ENCODE measurements around the gene CNKSR3. TPM values are rescaled to one million over a fixed set of nuclear protein-coding genes. Genes with fewer than 3 reads are reported as not detected.

CNKSR3 gene
- total RNA-seq, 2 donors from 2014 or later: 13.1 to 31.5 TPM

DNA sequence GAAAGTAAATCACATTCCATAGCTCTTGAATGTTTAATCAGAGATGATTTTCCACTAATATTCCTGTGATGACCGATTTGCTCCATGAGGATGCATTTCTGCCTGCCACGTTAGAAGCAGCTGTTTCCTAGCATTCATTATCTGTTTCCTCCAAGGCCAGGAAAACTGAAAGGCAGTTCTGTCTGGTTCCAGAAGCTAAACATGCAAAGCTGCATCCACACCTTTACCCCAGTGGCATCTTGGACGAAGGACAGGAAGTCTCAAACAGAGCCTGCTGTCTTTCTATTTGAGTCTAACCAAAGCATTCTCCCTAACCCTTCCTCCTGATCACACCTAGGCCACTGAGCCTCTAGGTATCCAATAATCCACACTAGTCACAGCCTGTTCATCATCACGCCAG lies 27.6 kb downstream of the CNKSR3 start:
- TF ChIP-seq, protein P1, sequence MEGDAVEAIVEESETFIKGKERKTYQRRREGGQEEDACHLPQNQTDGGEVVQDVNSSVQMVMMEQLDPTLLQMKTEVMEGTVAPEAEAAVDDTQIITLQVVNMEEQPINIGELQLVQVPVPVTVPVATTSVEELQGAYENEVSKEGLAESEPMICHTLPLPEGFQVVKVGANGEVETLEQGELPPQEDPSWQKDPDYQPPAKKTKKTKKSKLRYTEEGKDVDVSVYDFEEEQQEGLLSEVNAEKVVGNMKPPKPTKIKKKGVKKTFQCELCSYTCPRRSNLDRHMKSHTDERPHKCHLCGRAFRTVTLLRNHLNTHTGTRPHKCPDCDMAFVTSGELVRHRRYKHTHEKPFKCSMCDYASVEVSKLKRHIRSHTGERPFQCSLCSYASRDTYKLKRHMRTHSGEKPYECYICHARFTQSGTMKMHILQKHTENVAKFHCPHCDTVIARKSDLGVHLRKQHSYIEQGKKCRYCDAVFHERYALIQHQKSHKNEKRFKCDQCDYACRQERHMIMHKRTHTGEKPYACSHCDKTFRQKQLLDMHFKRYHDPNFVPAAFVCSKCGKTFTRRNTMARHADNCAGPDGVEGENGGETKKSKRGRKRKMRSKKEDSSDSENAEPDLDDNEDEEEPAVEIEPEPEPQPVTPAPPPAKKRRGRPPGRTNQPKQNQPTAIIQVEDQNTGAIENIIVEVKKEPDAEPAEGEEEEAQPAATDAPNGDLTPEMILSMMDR (IDR thresholded peaks at IDR 0.05): no peak
- Histone ChIP-seq H3K36me3 (no peaks in the 10 kb centered on the region), H3K9ac (ENCODE audit: low read depth in 2 of 2, low read length in 2 of 2) (no peak overlapping the region), H3K27me3 (no peaks in the 10 kb centered on the region), H3K4me3 (no peak overlapping the region), H3K9me3 (no peaks in the 10 kb centered on the region), H3K27ac (no peak overlapping the region), H3K4me1 (peaks cover 3% of the 10 kb centered on the region)
- intact Hi-C loops (cut with DNase I): no loop called here
- DNase-seq: no peak

GRCh38 chr6:154481521-154482013 lies 28.9 kb downstream of the CNKSR3 start:
- no peak for DNase-seq
- TF ChIP-seq, protein P1 (IDR thresholded peaks at IDR 0.05): no peak
- Histone ChIP-seq H3K36me3 (no peaks in the 10 kb centered on the region), H3K9me3 (no peaks in the 10 kb centered on the region), H3K27me3 (no peaks in the 10 kb centered on the region), H3K4me3 (no peak overlapping the region), H3K4me1 (peaks cover 3% of the 10 kb centered on the region), H3K9ac (ENCODE audit: low read depth in 2 of 2, low read length in 2 of 2) (no peak overlapping the region), H3K27ac (peak overlapping the region; percentile 19)
- intact Hi-C loops (cut with DNase I): no loop called here

DNA sequence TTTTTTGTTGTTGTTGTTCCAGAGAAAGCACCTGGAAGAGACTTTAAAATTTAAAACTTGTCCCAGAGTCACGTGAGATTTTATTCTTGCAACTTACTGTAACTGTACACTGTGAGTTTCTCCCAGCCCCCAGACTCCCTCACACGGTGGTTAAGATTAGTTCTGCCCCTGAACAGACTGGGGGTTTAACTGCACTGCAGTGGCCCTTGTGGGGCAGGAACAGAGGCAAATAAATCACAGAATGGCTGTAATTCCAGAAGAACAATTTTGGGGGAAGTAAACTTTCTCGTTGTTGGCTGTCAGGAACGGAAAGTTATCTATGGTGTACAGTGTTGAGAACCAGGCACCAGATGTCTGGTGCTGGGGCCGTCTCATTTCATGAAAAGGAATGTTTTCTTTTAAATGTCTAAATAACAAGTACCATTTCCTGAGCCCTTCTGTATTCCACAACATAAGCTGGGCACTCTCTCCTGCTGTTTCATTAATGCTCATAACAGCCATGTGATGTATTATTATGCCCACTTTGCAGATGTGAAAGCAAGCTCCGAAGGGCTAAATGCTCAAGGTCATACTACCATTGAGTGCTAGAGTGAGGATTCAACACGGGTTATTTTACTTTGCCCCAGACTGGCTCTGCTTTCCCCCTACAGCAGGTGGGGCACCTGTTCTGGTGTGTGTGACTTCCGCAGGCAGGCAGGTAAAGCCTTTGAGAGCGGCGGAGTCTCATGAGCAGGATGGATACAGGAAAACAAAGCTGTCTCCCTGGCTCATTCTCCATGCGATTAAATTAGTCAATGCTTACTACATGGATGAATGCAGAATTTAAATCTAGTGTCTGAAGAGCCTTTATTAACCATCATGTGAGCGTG lies 30.5 kb downstream of the CNKSR3 start:
- Histone ChIP-seq H3K27me3 (no peaks in the 10 kb centered on the region), H3K4me1 (peaks cover 3% of the 10 kb centered on the region), H3K9ac (ENCODE audit: low read depth in 2 of 2, low read length in 2 of 2) (no peak overlapping the region), H3K9me3 (no peaks in the 10 kb centered on the region), H3K27ac (peak overlapping the region; percentile 13), H3K4me3 (no peak overlapping the region), H3K36me3 (no peaks in the 10 kb centered on the region)
- intact Hi-C loops (cut with DNase I): no loop called here
- no peak for DNase-seq
- TF ChIP-seq, protein P1 (IDR thresholded peaks at IDR 0.05): no peak

DNA sequence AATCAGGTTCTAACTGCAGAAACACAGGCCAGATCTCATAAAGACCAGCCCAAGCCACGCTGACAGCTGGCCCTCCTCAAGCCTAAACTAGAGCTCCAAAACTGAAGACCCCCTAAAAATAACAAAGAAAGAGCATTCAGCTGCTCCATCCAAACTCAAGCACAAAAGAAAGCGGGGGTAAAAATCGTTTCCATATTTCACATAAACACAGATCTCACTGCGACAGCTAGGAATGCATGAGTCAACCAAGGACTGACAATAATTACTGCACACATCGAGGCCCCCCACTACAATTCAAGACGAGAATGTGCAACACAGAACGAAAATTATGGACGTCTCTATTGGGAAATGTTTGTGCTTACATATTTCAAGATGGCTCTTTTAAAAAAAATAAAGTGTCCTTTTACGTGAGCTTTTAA lies 31.1 kb downstream of the CNKSR3 start:
- TF ChIP-seq, protein P1 (IDR thresholded peaks at IDR 0.05): no peak
- Histone ChIP-seq H3K27ac (no peak overlapping the region), H3K27me3 (no peaks in the 10 kb centered on the region), H3K9ac (ENCODE audit: low read depth in 2 of 2, low read length in 2 of 2) (no peak overlapping the region), H3K4me1 (peaks cover 3% of the 10 kb centered on the region), H3K4me3 (no peak overlapping the region), H3K36me3 (no peaks in the 10 kb centered on the region), H3K9me3 (no peaks in the 10 kb centered on the region)
- intact Hi-C loops (cut with DNase I): no loop called here
- no peak for DNase-seq

DNA sequence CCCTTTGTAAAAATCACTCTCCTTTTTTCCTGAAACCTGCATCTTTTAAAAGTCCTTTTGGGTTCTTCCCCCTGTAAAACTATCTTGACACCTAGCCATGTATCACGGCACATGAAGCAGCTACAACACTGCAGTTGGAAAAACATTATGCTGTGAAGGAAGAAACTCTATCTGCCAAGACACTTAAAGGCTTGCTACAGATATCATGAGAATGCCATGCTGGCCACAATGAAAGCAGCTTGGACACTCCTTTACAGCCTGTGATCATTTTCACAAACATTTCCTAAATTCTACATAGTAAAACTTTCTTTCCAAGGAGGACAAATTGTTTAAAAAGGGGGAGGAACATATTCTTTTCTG lies 31.8 kb downstream of the CNKSR3 start:
- Histone ChIP-seq H3K36me3 (no peaks in the 10 kb centered on the region), H3K4me1 (peaks cover 3% of the 10 kb centered on the region), H3K27ac (no peak overlapping the region), H3K4me3 (no peak overlapping the region), H3K27me3 (no peaks in the 10 kb centered on the region), H3K9me3 (no peaks in the 10 kb centered on the region), H3K9ac (ENCODE audit: low read depth in 2 of 2, low read length in 2 of 2) (no peak overlapping the region)
- TF ChIP-seq, protein P1 (IDR thresholded peaks at IDR 0.05): no peak
- no peak for DNase-seq
- intact Hi-C loops (cut with DNase I): no loop called here
